Caco-2 (cell line): ENCODE measurements around the gene TTC39B. TPM values are rescaled to one million over a fixed set of nuclear protein-coding genes. Genes with fewer than 3 reads are reported as not detected.

Experiments
- BruUV-seq: library from RNA; stranded (reverse); fragments of 400-500 nt; replicated peaks from 2 replicates; lab custom pipeline; 2021; lab: Mats Ljungman, UMichigan
- CTCF ChIA-PET: fragments of 300-600 bp; sonication (Branson Sonifier 250); formaldehyde crosslinking; loops from one replicate; lab custom pipeline; 2022; ENCODE audit warnings: antibody characterized with exemption; lab: Charles Lee
- POLR2A ChIA-PET: fragments of 300-600 bp; sonication (Branson Sonifier 250); formaldehyde crosslinking; loops from one replicate; lab custom pipeline; 2022; ENCODE audit warnings: antibody characterized with exemption; lab: Charles Lee
- DNase-seq, 2 experiments: peaks; one replicate each; pipeline versions ENCODE4 v3.0.0 to v3.0.0-alpha.2; 2020 to 2022
- H3K27me3 ChIP-seq: replicated peaks from 2 replicates; pipeline ENCODE4 v1.6.0; 2011; ENCODE audit warnings: low read length; ENCODE audit not compliant: control insufficient read depth, insufficient read depth
- H3K36me3 ChIP-seq: 2 replicates; pipeline ENCODE4 v1.5.1; 2011; ENCODE audit warnings: low read length; ENCODE audit not compliant: control insufficient read depth, insufficient read depth
- H3K4me1 ChIP-seq: fragments of 250-450 bp; sonication (Bioruptor Pico); 2 replicates; pipeline ENCODE4 v1.5.1; 2020; ENCODE audit warnings: mild to moderate bottlenecking
- H3K4me3 ChIP-seq: 2 replicates; pipeline ENCODE4 v1.5.1; 2011; ENCODE audit warnings: low read depth, mild to moderate bottlenecking, control low read depth, low read length
- H3K9me3 ChIP-seq: fragments of 250-450 bp; sonication (Bioruptor Pico); 2 replicates; pipeline ENCODE4 v1.5.1; 2020; ENCODE audit warnings: mild to moderate bottlenecking, moderate library complexity
- H3K27ac Mint-ChIP-seq: one replicate; pipeline ENCODE4 v1.8.0; 2022; ENCODE audit warnings: mixed read lengths; ENCODE audit not compliant: unreplicated experiment
- H3K27me3 Mint-ChIP-seq: one replicate; pipeline ENCODE4 v1.8.0; 2022; ENCODE audit warnings: mixed read lengths; ENCODE audit not compliant: insufficient read depth, unreplicated experiment
- H3K36me3 Mint-ChIP-seq: one replicate; pipeline ENCODE4 v1.8.0; 2022; ENCODE audit warnings: mild to moderate bottlenecking, mixed read lengths; ENCODE audit not compliant: insufficient read depth, unreplicated experiment
- H3K4me1 Mint-ChIP-seq: one replicate; pipeline ENCODE4 v1.8.0; 2022; ENCODE audit warnings: low read depth, mixed read lengths; ENCODE audit not compliant: unreplicated experiment
- H3K4me3 Mint-ChIP-seq: one replicate; pipeline ENCODE4 v1.8.0; 2022; ENCODE audit warnings: mild to moderate bottlenecking, moderate library complexity, mixed read lengths; ENCODE audit not compliant: unreplicated experiment
- H3K9me3 Mint-ChIP-seq: one replicate; pipeline ENCODE4 v1.8.0; 2022; ENCODE audit warnings: mixed read lengths; ENCODE audit not compliant: unreplicated experiment
- intact Hi-C: fragments of 100-400 bp; cut with micrococcal nuclease; formaldehyde crosslinking; loops from one replicate; pipeline ENCODE4 v1.10.0; 2022; ENCODE audit not compliant: unreplicated experiment
- total RNA-seq: library from RNA; stranded (reverse); gene quantifications from 2 replicates; pipeline ENCODE4 v1.2.3, GENCODE V29; 2022
- TF ChIP-seq, protein P1 (sequence below), 2 experiments: fragments of 200-600 bp in 1 of 2; IDR thresholded peaks; 1 replicate in 1 of 2; 2 replicates in 1 of 2; pipeline versions ENCODE4 v1.5.1 to v1.8.0; 2011 to 2022; ENCODE audit warnings: antibody characterized with exemption in 1 of 2, control low read depth in 1 of 2, inconsistent platforms in 1 of 2, low read depth in 1 of 2, low read length in 1 of 2, mild to moderate bottlenecking in 1 of 2, moderate library complexity in 1 of 2; ENCODE audit not compliant: insufficient read depth in 1 of 2, severe bottlenecking in 1 of 2, unreplicated experiment in 1 of 2

TTC39B gene
- total RNA-seq, 1 experiment from 2014 or later, result 6.9 TPM

DNA sequence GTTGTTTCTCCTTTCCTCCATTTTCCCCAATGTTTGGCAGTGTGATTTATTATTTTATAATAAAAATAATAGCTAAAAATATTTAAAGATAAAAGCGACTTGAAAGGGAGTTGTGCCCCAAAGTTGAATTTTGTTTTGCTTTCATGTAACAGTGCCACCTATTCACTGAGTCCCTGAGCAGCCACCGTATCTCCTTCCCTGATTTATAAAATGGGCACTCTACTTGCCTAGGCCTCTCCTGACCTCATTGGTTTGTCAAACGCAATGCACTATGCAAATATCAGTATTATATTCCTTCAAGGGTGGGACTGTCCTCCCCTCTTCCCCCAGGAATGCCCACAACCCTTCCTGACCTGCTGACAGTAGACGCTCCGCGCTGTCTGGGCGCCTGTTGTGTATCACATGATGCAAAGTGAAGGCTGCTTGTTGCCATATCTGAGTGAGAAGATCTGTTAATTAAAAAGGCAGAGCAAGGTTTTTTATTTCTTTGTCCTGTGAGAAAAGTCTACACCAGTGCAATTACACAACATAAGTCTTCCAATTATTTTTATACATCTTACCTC lies 81.4 kb downstream of the TTC39B start:
- DNase-seq, result no peak
- BruUV-seq, result no TSS peak
- no peak overlapping the region for H3K4me3 ChIP-seq
- no peaks in the 10 kb centered on the region; the same call in 1 of the 2 replicates for H3K36me3 ChIP-seq
- no peaks in the 10 kb centered on the region for H3K9me3 ChIP-seq
- TF ChIP-seq, protein P1, sequence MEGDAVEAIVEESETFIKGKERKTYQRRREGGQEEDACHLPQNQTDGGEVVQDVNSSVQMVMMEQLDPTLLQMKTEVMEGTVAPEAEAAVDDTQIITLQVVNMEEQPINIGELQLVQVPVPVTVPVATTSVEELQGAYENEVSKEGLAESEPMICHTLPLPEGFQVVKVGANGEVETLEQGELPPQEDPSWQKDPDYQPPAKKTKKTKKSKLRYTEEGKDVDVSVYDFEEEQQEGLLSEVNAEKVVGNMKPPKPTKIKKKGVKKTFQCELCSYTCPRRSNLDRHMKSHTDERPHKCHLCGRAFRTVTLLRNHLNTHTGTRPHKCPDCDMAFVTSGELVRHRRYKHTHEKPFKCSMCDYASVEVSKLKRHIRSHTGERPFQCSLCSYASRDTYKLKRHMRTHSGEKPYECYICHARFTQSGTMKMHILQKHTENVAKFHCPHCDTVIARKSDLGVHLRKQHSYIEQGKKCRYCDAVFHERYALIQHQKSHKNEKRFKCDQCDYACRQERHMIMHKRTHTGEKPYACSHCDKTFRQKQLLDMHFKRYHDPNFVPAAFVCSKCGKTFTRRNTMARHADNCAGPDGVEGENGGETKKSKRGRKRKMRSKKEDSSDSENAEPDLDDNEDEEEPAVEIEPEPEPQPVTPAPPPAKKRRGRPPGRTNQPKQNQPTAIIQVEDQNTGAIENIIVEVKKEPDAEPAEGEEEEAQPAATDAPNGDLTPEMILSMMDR (IDR thresholded peaks at IDR 0.05; ENCODE audit: insufficient read depth in 1 of 2, low read depth in 1 of 2, low read length in 1 of 2, severe bottlenecking in 1 of 2, unreplicated experiment in 1 of 2), result no peak
- H3K27me3 Mint-ChIP-seq, result no peaks in the 10 kb centered on the region
- H3K9me3 Mint-ChIP-seq, result no peaks in the 10 kb centered on the region
- no peaks in the 10 kb centered on the region for H3K4me1 ChIP-seq
- POLR2A ChIA-PET, result no interaction called here
- no peaks in the 10 kb centered on the region for H3K36me3 Mint-ChIP-seq
- intact Hi-C loops, result no loop called here
- H3K4me3 Mint-ChIP-seq, result no peak overlapping the region
- H3K27me3 ChIP-seq, result no peaks in the 10 kb centered on the region
- H3K4me1 Mint-ChIP-seq, result no peaks in the 10 kb centered on the region
- CTCF ChIA-PET, result no interaction called here
- H3K27ac Mint-ChIP-seq, result no peak overlapping the region

DNA sequence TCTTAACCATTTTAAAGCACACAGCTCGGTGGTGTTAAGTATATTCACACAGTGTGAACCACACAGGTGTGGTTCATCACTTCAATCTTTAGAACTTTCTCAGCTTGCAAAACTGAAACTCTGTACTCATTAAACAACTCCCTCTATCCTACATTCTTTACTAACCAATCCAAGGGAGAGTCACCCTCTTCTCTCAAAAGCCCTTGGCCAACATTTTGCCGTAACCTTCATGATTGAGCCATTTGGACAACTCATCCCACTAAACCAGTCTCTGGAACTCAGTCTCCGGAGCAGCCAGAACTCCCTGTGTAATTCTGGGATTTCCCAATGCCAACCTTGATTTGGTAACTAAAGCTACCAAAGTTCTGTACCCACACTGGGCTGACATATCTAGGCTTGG lies 84.7 kb downstream of the TTC39B start:
- POLR2A ChIA-PET, result no interaction called here
- intact Hi-C loops, result no loop called here
- H3K27me3 Mint-ChIP-seq, result no peaks in the 10 kb centered on the region
- H3K9me3 Mint-ChIP-seq, result no peaks in the 10 kb centered on the region
- H3K4me1 Mint-ChIP-seq, result no peaks in the 10 kb centered on the region
- Histone ChIP-seq H3K36me3 (no peaks in the 10 kb centered on the region; the same call in 1 of the 2 replicates), H3K4me3 (no peak overlapping the region), H3K4me1 (no peaks in the 10 kb centered on the region), H3K9me3 (no peaks in the 10 kb centered on the region), H3K27me3 (no peaks in the 10 kb centered on the region)
- no TSS peak for BruUV-seq
- H3K36me3 Mint-ChIP-seq, result no peaks in the 10 kb centered on the region
- TF ChIP-seq, protein P1 (IDR thresholded peaks at IDR 0.05; ENCODE audit: insufficient read depth in 1 of 2, low read depth in 1 of 2, low read length in 1 of 2, severe bottlenecking in 1 of 2, unreplicated experiment in 1 of 2), result no peak
- CTCF ChIA-PET, result no interaction called here
- no peak overlapping the region for H3K4me3 Mint-ChIP-seq
- DNase-seq, result no peak
- H3K27ac Mint-ChIP-seq, result no peak overlapping the region

DNA sequence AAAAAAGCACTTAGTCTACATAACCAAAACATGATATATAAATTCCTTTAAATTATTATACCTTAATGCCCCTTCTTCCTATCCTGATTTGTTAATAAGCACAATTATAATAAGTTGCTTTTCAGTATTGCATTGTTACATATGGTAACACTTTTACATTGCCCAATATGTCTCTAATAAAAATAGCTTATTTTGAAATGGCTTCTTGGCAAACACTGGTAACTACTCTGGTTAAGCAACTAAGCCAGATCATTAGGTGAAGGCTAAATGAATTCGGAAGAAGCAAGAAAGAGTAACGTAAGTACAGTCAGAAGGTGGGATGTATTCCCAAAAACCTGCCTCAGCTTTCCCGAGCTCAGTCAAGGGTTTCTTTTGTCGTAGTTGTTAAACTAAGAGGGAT lies 85.3 kb downstream of the TTC39B start:
- BruUV-seq, result no TSS peak
- ChIA-PET POLR2A (no interaction called here), CTCF (no interaction called here)
- Mint-ChIP-seq H3K4me1 (no peaks in the 10 kb centered on the region), H3K4me3 (no peak overlapping the region), H3K27ac (no peak overlapping the region), H3K9me3 (no peaks in the 10 kb centered on the region), H3K36me3 (no peaks in the 10 kb centered on the region), H3K27me3 (no peaks in the 10 kb centered on the region)
- TF ChIP-seq, protein P1 (IDR thresholded peaks at IDR 0.05; ENCODE audit: insufficient read depth in 1 of 2, low read depth in 1 of 2, low read length in 1 of 2, severe bottlenecking in 1 of 2, unreplicated experiment in 1 of 2), result no peak
- DNase-seq, result no peak
- Histone ChIP-seq H3K27me3 (no peaks in the 10 kb centered on the region), H3K4me1 (no peaks in the 10 kb centered on the region), H3K36me3 (no peaks in the 10 kb centered on the region; the same call in 1 of the 2 replicates), H3K9me3 (no peaks in the 10 kb centered on the region), H3K4me3 (no peak overlapping the region)
- intact Hi-C loops, result no loop called here
